GM19438 (cell line): ENCODE results near the gene ZSCAN20.
"Not testable (repeated sequence)": the region's sequence is repeated elsewhere in the genome, so short reads cannot be mapped to it uniquely, and the experiment has no call there.

Source experiments
- ATAC-seq: cut with Tn5 transposase; IDR thresholded peaks from one replicate; pipeline ENCODE4 v1.9.1; 2021; ENCODE audit warnings: low read depth; ENCODE audit not compliant: unreplicated experiment

The ZSCAN20 gene

DNA sequence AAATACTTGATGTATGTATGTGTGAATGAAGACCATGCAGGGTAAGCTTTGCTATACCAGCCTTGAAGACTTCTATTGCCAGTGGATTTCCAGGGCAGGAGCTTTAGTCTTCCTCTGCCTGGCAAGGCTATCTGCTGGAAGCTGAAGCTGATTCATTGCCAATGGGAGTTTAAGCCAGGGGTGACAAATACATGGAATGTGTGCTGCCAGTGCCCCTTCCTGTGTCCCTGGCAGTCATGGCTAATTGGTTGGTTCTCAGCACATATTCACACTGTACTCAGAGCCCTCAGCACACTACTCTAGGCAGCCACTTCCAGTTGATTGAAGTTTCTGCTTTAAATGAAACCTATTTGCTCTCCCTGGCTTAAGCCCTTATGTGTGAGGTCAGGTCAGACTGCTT, 1.5 kb downstream of the ZSCAN20 start:
- no peak for ATAC-seq

DNA sequence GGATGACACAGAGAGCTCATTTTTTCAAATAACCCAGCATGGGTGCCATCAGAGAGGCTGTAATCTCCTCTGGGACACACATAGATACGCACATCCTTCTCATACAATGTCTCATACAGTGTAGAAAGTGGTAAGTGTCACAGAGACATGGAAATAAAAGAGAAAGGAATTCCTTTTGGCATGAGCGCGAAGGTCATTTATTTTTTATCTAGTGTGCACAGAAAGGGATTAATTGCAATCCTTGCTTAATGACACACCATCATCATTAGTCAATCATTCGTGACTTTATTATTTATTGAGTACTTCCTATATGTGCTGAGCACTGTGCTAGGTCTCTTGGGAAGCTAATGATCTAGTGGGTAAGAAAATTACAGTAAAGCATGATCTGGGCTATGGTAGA, 5.0 kb downstream of the ZSCAN20 start:
- ATAC-seq: no peak

DNA sequence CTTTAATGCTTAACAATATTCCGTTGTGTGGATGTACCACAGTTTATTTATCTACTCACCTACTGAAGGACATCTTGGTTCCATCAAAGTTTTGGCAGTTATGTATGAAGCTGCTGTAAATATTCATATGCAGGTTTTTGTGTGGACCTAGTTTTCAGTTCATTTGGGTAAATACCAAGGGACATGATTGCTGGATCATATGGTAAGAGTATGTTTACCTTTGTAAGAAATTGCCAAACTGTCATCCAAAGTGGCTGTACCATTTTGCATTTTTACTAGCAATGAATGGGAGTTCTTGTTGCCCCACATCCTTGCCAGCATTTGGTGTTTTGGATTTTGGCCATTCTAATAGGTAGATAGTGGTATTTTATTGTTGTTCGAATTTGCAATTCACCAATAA, 10.0 kb downstream of the ZSCAN20 start:
- ATAC-seq: no peak

DNA sequence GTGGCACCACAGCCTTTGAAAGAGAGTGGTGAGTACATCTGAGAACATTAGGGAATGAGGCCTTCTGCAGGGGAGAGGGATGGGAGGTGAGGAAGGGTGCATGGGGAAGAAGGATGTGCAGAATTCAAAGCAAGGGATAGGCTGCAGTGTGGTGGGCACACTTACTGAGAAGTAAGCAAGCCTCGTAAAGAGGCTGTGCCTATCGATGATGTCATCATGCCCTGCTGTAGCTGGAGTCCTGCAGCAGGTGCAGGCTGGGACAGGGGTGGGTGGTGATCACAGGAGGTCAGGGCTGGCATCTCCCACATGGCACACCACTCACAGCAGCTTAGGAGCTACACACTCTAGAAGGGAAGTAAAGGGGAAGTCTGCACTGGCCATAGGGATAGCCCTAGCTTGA, 16.2 kb downstream of the ZSCAN20 start:
- no peak for ATAC-seq

DNA sequence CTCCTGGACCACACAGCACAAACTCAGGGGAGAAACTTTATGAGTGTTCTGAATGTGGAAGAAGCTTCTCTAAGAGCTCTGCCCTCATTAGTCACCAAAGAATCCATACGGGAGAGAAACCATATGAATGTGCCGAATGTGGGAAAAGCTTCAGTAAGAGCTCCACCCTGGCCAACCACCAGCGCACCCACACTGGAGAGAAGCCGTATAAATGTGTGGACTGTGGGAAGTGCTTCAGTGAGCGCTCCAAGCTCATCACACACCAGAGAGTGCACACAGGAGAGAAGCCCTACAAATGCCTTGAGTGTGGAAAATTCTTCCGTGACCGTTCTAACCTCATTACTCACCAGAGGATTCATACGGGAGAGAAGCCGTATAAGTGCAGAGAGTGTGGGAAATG, 22.5 kb downstream of the ZSCAN20 start:
- no peak for ATAC-seq

DNA sequence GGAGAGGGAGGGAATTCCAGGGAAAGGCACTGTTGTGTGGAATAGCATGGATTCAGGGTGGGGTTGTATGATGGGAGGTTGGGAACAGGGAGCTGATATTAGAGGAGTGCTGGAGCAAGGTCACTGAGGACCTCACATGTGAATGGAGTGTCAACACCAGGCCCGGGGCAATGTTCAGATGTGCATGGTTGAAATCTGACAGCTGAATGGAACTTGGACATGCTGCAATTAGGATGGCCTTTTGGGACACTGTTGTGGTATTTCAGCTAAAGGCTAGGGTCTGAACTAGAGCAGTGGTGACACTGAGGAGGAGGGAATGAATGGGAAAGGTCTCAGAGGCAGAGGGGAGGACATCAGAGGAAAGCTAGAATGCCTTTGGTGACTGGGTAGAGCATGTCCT, 25.0 kb downstream of the ZSCAN20 start:
- ATAC-seq: no peak

DNA sequence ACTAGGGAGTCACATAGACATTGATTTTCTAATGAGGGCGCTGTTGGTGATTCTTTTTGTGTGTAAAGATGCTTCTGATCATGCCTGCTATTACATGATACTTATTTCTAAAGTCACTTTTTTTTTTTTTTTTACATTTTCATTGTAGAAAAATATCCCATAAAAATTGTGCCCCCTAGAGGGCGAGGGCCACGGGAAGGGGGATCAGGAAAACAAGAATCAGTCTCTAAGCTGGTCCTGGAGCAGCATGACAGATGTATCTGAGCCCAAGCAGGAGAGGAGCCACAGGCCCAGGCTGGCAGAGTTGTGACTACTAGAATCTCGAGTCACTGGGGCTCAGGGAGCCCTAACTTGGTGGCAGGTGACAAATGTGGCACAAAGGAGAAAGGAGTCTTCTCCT, 28.1 kb downstream of the ZSCAN20 start:
- no peak for ATAC-seq

DNA sequence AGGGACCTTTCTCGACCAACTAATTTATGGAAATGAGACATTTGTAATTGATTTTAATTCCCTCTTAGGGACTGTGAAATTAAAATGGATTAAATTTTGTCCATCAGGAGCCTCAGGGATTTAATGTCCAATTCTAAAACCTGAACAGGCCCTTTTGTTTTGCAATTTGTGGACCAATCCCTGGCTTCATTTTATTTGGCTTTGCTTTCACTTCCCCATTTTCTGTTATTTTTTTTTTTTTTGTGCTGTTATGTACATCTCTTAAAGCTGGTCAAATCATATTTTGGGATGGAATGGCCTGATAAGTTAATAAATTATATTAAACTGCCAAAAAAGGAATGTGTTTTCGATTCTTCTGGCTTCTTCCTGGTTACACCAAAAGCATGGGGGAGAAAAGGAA, 28.9 kb downstream of the ZSCAN20 start:
- no peak for ATAC-seq

DNA sequence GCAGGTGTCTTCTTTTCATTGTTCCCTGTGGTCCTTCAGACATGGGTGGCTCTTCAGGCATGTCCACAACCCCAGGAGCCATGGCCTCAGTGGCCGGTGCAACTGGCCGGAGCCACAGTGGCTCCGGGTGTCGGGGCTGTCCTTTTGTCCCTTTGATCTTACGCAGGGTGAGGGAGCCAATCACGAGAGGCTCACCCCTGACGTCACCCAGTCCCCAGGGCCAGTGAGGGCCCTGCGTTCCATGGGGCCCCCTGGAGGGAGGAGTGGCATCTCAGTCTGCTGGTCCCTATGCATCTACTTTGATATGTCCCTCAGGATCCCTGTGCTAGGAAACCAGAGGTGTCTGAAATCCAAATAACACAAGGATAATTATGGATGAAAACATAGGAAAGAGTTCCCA, 29.3 kb downstream of the ZSCAN20 start:
- no peak for ATAC-seq

DNA sequence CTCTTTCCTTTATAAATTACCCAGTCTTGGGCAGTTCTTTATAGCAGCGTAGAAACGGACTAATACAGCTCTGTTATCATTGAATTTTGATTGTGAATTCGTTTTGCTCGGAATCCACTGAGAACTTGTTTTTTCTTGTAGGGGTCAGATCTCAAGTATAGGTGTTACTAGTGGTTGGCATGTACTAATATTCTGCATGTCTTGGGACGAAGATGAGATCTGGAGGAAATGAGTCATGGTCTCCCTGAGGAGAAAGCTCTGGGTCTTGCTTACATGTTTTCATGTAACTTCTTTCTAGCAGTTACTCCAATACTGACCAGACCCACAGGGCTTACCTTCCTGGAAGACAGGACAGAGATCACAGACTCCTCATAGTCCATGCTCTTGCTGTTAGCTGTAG, 30.3 kb downstream of the ZSCAN20 start:
- no peak for ATAC-seq

DNA sequence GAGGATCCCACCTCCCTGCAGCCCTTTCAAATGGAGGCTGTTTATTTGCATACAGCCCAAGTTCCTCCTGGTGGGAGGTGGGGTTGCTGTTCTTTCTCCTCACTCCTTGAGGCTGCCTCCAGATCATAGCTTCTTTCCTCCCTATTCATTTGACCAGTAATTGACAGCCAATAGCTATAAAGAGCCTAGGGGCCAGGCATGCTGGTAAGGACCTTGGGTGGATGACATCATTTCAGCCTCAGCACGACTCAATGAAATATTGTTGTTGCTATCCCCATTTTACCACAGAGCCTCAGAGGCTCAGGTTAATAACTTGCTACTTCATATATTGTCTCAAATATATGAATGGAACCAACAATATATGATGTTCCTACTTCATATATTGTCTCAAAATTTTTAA, 31.1 kb downstream of the ZSCAN20 start:
- ATAC-seq: no peak

DNA sequence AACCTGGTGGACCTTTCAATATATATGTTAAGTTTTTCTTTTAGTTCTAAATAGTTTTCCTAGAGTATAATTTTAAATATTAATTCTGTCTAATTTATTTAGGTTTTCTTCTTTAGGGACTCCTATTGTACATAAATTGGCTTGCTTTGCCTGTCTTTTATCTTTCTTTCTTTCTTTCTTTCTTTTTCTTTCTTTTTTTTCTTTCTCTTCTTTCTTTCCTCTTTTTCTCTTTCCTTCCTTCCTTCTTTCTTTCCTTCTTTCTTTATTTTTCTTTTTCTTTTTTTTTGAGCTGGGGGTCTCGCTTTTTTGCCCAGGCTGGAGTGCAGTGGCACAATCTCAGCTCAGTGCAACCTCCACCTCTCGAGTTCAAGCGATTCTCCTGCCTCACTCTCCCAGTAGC, 35.2 kb downstream of the ZSCAN20 start:
- no peak for ATAC-seq

DNA sequence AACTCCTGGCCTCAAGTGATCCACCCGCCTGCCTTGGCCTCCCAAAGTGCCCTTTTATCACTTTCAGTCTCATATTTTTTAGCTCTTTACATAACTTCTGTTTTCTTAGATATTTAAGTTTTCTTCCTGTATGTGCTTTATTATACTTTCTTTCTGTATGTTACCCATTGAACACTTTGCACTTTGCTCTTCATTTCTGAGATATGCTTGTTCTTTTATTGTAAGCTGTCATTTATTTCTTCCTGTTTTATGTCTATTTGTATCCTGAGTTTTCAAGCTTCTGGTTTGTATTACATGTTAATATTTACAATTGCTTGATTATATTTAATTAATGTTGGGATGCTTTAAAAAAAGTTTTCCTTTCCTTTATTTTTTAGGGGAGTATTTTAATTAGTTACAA, 35.7 kb downstream of the ZSCAN20 start:
- ATAC-seq: no peak

DNA sequence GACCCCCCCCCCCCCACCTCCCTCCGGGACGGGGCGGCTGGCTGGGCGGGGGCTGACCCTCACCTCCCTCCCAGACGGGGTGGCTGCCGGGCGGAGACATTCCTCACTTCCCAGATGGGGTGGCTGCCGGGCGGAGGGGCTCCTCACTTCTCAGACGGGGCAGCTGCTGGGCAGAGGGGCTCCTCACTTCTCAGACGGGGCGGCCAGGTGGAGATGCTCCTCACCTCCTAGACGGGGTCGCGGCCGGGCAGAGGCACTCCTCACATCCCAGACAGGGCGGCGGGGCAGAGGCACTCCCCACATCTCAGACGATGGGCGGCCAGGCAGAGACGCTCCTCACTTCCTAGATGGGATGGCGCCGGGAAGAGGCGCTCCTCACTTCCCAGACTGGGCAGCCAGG, 36.8 kb downstream of the ZSCAN20 start:
- not testable (repeated sequence) for ATAC-seq

DNA sequence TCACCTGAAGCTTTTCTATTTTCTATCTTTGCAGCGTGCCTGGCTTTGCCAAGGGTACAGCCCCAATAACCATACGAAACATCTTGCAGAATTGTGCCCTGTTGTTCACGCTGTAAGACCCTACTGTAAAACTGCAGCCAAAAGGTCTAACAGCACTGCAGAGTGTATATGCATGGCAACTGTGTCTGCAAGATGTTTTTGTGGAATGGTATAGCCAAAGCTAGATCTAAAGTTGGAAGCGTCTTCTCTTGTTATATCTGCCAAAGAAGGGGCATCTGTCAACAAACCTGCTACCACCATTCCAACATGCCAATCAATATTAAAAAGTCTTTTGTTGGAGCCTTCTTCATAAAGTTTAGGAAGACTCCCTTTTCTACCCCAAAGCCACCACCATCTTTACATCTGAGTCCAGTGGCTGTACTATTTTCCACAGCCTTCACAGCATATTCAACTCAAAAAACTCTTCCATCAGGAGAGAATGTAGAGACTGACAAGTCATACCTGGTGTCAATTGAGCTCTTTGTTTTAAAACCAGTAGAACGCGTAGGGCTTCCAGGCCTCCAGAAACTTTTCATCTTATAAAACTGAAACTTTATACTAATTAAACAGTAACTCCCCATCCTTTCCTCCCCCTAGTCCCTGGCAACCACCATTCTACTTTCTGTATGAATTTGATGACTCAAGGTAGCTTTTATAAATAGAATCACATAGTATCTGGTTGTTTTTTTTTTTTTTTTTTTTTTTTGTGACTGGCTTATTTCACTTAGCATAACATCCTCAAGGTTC, 40.0 kb downstream of the ZSCAN20 start:
- ATAC-seq: no peak

DNA sequence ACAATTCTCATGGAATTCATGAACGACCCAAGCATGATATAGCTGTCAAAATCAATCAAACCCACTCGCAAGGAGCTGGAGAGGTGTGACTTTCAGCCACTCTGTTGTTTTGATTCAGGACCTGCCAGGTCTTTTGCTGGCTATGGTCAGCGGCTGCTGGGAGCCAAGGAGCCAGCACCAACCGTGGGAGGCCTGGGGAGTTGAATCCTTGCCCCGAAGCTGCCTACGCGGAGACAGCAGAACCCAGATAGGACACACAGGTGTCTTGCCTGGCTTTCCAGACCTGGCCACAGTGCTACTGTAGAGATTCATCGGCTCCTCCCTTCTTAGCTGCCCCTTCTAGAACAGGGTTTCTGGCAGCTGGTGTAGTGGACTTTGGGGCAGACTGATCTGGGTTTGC, 42.7 kb downstream of the ZSCAN20 start:
- ATAC-seq: no peak

DNA sequence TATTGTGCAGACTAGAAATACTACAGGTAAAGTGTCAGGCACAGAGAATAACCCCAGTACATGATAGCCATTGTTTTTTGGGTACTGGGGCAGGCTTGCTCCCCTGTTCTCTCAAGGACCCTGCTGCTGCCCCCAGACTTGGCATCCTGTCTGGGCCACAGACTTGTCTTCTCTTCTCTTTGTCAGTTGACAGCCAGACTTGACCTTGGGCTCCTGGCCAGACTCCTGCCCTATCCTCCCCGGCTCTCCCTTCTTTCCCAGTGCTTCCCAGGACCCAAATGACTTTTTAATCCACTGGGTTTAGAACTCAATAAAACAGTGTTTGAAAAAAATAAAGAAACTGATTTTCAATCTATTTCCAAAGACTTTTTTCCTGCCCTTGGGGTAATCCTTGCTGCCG, 43.2 kb downstream of the ZSCAN20 start:
- ATAC-seq: no peak

DNA sequence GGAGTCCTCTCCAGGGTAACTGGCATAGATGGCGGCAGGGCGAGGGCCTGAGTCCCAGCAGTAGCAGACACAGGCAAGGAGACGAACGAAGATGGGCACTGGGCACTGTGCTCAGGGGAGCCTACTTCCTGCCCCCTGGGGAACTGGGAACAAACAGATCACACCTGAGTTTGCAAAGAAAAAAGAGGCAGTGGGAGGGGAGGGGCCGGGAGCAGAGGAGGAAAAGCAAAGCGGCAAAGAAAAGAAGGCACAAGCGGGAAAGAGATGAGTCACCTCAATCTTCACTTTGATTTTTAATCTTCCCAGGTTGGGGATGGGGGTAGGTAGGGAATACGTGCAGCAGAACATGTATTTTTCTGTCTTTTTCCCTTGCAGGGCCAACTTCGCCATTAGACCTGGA, 44.0 kb downstream of the ZSCAN20 start:
- no peak for ATAC-seq

DNA sequence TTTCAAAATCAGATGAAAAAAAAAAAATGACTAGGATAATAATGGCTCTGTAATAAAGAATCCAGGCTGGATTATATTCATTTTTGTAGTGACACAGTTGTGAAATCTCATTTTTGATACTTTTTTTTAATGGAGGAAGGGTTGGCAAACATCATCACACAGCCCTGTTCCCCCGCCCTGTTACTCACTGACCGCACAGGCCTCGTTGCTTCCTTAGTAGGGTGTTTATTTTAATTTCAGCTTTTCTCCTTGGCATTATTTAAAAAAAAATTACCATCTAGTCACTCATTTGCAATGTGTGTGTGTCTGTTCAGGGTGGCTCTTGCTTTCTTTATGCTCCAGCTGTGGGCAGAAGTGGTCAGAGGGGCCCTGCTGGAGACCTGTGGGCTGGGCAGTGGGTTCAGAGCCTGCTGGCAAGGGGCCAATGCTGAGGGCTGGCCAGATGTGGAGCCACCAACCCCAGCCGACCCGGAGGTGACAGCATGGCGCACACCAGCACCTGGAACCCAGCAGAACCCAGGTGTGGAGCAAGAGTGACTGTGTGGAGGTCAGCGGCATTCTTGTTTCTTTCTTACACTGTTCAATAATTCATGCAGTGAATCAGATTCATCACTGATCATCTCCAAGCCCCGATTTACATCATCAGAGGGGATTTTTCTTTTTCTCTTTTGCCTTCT, 44.6 kb downstream of the ZSCAN20 start:
- ATAC-seq: no peak

DNA sequence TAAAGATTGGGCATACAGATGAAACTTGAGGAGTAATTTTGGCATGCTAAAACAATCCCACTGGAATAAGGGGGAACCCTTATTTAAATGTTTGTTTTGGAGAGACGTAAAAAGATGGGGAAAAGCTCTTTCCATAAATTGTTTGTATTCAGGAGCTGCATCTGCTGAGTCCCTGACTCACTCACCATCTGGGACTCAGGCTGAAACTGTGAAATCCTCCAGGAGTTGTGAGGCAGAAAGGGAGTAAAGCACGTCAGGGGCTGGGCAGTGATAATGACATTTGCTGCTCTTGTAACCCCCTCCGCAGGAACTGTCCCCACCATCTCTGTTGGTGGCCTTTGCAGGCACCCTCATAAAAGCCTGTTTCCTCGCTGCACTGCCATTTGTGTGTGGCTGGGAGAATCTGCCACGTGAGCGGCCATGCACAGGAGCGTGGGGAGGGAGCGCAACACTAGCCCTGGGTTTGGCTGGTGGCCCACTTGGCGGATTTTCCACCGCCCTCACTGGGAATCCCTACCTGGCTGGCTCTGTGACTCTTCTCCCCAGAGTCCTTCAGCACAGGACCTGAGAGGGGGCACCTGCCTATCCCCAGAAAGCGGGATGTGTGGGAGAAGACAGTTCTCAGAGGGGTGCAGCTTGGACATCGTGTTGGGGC, 45.3 kb downstream of the ZSCAN20 start:
- no peak for ATAC-seq

DNA sequence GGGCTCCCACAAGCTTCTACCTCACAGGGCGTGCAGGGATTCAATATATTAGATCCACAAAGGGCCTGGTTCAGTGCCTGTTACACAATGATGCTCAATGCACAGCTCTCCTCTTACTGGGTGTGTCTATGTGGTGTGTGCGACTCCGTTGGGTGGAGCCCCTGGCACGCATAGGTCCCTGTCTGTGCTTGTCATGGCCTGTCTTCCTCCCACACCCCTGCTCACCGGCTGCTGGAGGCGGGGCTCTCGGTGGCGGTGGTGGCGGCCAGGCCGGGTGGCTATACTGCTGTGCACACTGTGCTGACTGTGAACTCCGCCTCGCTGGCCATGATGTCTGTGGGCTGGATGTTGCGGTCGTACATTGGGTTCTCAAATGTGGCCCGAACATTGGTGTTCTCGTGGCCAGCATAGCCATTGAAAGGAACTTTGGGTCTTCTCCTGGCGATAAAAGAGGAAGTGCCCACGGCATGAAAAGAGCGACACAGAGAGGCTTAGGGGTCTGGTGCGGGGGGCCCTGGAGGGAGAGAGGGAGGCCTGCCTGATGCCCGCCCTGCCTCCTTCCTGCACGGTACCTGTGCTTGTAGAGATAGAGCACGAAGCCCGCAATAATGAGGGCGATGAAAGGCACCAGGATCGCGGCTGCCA, 46.9 kb downstream of the ZSCAN20 start:
- ATAC-seq: no peak
